Endothelial cell of hepatic sinusoid (primary cell): ENCODE results near the gene CCS.
"Not testable (repeated sequence)": the region's sequence is repeated elsewhere in the genome, so short reads cannot be mapped to it uniquely, and the experiment has no call there.

Experiments used
- in situ Hi-C: cut with HindIII; loops from 2 replicates; pipeline ENCODE4 v1.10.0; 2017; ENCODE audit warnings: low sequenced_read_pairs

The CCS gene

DNA sequence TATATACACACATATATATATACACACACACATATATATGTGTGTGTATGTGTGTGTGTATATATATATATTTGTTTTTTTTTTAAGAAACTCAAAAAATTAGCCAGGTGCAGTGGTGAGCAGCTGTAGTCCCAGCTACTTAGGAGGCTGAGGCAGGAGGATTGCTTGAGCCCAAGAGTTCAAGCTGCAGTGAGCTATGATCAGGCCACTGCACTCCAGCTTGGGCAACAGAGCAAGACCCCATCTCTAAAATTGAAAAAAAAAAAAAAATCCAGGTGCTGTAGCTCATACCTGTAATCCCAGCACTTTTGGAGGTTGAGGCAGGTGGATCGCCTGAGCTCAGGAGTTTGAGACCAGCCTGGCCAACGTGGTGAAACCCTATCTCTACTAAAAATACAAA lies 3.7 kb upstream of the CCS start:
- in situ Hi-C loops, result not testable (repeated sequence)

DNA sequence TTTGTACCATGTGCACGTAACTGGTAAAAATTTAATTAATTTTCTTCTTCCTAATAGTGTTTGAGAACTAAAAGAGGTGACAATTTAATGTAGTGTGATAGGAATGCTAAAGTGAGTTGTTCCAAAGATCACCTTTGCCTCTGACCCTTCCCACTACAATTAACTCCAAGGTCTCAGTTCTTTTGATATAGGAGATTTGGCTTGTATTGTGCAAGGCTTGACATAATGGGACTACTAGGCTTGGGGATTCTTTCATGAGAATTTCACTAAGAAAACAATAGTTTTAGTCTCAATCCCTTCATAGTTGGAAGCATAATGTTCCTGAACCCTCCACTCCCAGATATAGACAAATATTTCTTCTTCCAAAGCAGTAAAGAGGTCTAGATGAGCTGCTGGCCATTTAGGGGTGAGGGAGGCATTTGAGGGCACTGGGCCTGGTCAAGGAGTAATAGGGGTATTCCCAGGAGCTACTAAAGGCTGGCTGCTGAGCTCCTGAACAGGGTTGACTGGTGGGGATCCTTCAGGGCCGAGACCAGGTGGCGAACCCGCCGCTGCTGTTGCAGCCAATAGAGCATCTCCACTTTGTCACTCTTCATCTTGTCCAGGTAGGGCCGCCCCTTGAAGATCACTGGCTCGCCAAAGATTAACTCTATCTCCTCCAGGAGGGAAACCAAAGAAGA lies 2.8 kb upstream of the CCS start:
- in situ Hi-C loops, result no loop called here

DNA sequence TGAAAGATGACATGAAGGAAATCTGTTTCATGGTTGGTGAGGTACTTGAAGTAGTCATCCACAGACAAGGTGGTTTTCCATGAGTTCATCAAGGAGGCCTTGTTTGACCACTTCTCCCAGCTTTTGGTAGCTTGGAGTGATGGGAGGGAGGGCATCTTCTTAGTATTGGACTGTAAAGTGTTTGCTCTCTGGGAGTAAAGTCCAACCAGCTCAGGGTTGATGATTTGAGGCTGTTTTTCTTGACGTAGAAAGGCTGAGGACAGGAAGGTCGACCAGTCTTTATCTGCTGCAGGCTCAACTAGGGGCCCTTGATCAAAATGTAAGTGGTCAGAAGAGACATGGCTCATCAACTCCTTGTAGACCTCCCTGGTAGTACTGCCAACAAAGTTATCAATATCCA lies 1.8 kb upstream of the CCS start:
- in situ Hi-C loops, result no loop called here

DNA sequence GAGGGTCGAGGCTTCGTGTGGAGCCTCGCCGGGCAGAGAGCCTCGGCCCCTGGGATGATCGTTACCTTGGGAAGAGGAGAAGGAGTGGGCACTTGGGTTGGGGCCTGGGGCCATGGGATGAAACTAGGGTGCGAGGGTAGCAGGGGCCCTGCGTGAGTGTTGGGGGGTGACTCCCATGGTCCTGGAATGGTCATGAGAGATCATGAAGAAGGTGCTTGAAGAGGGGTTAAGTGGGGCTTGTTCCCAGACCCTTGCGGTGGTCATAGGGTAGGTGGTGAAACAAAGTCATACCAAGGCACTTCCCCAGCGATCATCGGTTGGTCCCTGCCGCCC lies 284 bp downstream of the CCS start:
- in situ Hi-C loops, result no loop called here

DNA sequence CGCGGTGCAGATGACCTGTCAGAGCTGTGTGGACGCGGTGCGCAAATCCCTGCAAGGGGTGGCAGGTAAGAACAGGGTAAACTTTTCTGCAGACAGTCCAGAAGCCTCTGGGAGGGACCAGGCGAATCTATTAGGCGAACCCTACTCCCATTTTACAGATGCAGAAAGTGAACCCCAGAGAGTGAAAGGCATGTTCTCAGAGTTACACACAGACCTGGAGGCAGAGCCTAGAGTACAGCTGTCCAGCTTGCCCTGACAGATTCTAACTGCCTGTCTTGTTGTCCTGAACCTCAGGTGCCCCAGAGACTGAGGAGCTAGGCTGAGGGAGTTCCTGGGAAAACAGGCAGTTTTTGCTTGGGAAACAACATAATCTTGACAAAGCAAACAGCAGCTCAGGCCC lies 665 bp downstream of the CCS start:
- in situ Hi-C loops, result no loop called here

DNA sequence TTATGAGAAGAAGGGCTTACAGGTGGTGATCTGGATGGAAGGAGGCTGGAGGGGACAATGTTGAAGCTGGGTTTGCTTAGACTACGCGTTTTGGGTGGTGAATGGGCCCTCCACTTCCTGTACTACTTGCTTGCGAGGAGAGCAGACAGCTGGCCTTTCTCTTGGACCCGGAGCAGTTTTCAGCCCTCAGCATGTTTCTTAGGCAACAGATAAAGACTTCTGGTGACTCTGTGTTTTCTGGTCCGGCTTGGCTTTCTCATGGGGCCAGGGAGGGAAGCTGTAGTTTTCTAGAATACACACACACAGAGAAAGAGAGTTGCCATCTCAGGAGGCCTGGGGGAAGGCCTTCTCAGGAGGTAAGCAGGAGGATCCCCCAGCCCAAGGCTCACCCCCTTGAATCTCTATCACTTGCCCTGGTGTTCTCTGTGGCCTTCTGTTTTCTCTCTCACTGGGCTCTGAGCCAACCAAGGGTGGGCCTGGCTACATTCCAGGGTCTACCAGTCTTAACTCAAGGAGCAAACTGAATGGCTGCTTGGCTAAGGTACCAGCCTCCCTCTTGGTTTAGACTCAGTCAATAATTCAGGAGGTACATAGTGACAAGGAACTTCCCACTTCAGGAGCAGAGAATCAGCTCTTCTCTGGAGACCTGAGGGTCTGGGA lies 2.4 kb downstream of the CCS start:
- in situ Hi-C loops, result no loop called here

DNA sequence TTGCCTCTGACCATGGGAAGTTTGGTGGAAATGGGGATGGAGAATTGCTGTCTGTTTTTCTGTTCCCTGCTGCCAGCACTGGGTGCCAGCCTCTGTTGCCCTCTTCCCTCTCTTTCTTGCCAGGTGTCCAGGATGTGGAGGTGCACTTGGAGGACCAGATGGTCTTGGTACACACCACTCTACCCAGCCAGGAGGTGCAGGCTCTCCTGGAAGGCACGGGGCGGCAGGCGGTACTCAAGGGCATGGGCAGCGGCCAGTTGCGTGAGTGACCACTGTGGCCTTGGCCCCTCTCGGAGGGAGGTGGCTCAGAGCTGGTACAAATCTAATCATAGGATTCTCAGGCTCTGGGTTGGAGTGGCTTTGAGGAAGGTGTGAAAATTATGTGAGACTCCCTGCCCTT lies 6.0 kb downstream of the CCS start:
- in situ Hi-C loops, result no loop called here

DNA sequence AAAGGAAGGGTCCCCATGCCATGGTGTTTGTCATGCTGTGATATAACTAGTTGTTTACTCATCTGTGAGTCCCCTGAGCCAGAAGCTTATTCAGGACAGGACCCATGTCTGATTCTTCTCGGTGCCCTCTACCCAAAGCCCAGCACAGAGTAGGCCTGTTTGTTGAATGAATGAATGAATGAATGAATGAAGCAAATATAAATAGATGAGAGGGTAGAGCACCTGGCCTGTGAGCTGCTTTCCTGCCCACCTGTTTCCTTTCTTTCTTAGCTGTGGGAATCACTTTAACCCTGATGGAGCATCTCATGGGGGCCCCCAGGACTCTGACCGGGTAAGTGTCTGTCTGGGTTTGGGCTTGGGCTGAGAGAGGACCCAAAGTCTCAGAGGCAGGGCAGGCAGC lies 7.2 kb downstream of the CCS start:
- in situ Hi-C loops, result loop anchor here (5.0 kb wide), 1 partner anchor 43 kb away; no protein-coding TSS in a partner anchor

DNA sequence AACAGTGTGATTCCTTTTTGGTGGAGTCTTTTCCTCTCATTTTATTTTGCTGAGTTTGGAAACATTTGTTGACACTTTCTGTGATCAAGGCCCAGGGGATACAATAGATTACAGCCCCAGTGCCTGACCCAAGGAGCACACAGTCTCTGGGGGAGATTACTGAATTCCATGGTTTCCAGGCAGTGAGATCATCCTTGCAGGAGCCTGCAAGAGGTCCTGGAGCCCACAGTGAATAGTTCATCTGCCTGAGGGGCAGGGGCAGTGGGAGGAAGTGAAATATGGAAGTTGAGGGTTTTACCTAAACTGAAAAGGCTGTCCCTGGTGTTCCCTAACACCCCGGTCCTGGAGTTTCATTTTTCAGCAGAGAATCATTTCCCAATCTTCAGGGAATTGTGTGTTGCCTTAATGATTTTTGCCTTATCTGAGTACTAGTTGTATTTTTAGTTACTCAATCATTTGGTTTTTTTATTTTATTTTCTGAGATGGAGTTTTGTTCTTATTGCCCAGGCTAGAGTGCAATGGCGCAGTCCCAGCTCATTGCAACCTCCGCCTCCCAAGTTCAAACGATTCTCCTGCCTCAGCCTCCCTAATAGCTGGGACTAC lies 7.7 kb downstream of the CCS start:
- in situ Hi-C loops, result loop anchor here (5.0 kb wide), 1 partner anchor 43 kb away; no protein-coding TSS in a partner anchor

DNA sequence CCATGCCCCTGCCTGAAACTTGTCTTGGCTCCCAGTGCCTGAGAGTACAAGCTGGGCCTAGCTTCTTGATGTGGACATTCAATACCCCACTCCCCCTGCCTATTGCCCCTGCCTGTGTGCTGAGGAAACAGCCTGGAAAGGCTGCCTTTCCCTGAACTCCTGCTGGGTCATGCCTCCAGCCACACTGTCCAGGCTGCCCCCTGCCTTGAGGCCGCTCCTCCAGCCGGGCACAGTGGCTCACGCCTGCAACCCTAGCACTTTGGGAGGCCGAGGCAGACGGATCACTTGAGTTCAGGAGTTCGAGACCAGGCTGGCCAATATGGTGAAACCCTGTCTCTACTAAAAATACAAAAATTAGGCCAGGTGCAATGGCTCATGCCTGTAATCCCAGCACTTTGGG lies 10.1 kb downstream of the CCS start:
- in situ Hi-C loops, result loop anchor here (5.0 kb wide), 1 partner anchor 46 kb away; no protein-coding TSS in a partner anchor

DNA sequence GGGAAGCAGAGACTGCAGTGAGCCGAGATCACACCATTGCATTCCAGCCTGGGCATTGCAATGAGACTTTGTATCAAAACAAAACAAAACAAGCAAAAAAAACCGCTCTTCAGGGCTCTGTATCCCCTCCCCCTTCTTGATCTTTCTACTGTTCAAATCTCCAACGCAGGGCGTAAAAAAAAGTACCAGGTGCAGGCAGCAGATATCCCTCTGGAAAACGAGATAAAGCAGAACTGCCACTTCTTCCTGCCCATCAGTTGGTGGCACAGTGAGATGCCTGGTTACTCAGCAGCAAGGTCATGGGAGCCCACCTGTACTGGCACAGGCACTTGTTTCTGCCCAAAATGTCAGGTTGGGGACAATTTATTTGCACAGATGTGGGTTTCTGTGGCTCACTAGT lies 11.2 kb downstream of the CCS start:
- in situ Hi-C loops, result loop anchor here (5.0 kb wide), 1 partner anchor 47 kb away; no protein-coding TSS in a partner anchor

DNA sequence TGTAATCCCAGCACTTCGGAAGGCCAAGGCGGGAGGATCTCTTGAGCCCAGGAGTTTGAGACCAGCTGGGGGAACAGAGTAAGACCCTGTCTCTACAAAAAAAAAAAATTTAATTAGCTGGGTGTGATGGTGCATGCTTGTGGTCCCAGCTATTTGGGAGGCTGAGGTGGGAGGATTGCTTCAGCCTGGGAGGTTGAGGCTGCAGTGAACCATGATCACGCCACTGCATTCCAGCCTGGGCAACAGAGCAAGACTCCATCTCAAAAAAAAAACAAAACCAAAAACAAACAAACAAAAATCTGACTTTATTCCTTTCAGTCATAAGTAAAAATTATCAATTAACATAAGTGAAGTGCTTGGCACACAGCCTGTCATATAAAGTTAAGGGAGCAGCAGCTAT lies 13.6 kb downstream of the CCS start:
- in situ Hi-C loops, result not testable (repeated sequence)

DNA sequence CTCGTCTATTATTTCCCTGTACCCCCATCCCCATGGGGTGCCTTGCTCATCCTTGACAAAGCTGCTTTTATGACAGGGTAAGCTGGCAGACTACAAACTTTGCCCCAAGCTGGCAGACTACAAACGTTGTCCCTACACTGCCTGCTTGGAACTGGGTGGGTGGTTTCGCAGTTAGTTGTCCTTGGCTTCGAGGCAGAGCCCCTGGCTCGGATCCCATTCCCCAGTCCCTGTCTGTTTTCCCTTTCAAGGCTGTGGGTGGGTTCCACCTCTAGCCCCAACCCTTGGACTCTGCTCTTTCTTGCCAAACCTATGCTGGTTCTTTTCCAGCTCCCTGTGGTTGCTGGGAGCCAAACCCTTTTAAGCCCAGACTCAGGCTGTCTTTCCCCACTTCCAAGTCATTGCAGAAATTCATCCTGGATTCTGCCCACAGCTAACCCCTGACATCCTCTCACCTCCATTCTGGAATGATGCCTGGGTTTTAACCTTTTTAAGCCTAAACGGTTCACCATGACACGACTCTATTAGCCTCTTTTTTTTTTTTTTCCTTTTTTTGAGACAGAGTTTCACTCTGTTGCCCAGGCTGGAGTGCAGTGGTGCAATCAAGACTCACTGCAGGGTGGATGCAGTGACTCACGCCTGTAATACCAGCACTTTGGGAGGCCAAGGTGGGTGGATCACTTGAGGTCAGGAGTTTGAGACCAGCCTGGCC lies 14.3 kb downstream of the CCS start:
- in situ Hi-C loops, result no loop called here

DNA sequence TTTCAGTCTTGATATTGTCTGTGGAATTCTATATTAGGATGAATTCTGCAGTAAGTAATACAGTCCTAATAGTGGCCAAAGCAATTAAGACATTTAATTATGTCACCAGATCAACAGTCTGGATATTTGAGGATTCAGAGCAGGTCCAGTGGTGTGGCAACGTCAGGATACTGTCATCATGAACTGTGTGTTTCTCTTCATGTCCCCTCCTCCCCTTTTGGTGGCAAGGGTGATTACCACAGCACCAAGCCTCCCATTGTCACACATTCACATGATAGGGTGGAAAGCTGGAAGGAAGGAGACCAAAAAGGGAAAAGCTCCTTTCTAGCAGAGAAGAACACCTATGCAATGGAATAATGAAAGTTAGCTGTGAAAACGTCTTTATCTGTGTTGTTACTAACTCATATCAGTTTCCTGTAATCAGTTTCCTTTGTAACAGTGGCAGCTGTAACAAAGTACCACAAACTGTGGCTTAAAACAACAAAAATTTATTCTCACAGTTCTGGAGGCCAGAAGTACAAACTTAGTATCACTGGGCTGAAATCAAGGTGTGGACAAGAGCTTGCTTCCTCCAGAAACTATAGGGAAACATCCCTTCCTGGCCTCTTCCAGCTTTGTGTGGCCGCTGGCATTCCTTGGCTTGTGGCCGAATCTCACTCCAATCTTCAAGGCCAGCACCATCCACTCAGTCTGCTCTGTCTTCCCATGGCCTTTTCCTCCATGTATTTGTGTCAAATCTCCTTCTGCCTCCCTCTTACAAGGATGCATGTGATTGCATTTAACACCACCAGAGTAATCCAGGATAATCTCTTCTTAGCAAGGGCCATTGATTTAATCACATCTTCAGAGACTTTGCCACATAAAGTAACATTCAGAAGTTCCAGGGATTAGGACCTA lies 17.0 kb downstream of the CCS start:
- in situ Hi-C loops, result no loop called here

DNA sequence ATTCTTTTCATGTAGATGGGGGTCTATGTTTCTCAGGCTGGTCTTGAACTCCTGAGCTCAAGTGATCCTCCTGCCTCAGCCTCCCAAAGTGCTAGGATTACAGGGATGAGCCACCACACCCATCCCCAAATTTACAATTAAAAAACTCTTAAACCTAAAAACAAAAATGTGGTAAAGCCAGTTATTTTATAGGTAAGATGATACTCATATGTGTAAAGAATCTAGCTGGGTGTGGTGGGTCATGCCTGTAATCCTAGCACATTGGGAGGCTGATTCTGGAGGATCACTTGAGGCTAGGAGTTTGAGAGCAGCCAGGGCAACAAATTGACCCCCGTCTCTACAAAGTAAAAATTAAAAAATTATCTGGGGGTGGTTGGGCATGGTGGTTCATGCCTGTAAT lies 19.5 kb downstream of the CCS start:
- in situ Hi-C loops, result no loop called here

DNA sequence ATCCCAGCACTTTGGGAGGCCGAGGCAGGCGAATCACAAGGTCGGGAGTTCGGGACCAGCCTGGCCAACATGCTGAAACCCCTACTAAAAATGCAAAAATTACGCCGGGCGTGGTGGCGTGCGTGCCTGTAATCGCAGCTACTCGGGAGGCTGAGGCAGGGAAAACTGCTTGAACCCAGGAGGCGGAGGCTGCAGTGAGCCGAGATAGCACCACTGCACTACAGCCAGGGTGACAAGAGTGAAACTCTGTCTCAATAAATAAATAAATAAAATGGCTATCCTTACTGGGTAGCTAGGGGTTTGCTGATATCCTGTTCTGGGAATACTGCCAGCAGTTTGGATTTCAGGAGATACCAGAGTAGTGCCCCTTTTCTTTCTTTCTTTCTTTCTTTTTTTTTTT lies 21.1 kb downstream of the CCS start:
- in situ Hi-C loops, result no loop called here

DNA sequence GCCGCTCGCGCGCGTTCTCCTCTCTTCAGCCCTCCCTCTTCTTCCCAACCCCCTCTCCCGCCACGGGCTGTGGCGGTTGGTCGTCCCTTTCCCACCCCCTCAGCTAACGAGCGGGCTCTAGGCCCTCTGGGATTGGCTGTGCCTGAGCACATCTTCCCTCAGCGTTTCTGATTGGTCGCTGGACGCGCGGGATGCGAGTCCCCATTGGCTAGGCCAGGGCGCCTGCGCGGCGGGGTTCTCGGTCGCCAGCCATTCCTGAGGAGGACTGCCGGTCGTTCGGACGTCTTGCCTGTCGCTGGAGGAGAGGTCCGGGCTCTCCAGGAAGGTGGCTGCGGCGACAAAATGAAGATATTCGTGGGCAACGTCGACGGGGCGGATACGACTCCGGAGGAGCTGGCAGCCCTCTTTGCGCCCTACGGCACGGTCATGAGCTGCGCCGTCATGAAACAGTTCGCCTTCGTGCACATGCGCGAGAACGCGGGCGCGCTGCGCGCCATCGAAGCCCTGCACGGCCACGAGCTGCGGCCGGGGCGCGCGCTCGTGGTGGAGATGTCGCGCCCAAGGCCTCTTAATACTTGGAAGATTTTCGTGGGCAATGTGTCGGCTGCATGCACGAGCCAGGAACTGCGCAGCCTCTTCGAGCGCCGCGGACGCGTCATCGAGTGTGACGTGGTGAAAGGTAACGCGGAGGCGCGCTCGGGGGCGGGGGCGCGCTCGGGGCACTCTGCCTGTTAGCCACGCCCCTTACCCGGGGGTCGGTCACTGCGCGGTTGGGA lies 23.6 kb downstream of the CCS start, which contains the start of gene RBM14:
Gene RBM14, plus strand, starts transcription at position 252 of the 776 bp plus-strand sequence. Its CDS starts 91 bp downstream, at position 343.
- in situ Hi-C loops, result no loop called here

DNA sequence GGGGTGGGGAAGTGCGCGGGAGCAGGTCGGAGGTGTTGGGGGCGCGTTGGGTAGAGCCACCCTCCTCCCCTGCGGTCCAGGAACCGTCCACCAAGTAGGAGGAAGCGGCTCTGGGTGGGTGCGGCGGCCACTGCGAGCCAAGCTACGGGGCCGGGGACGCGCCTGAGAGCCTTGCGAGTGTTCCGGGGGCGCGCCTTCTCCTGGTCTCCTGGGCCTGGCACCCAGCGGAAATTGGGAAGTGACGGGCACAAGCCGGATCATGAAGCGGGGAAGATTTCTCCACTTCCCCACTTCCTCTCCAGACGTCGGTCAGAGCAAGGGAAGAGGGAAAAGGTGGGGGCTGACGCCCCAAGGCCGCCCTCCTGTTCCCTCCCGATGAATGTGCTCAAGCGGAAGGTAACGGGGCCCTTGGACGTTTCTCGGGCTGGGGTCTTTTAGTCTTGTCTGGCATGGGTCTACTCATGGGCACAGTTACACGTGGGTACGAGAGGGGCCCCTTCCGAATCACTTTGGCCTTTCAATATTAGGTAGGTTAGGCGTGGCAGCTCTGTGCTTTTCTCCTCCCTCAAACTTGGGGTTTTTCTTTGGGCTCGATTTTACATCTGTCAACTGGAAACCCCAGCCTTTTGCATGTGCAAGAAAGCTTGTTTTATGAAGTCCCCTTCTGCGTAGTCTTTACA lies 24.3 kb downstream of the CCS start:
- in situ Hi-C loops, result no loop called here

DNA sequence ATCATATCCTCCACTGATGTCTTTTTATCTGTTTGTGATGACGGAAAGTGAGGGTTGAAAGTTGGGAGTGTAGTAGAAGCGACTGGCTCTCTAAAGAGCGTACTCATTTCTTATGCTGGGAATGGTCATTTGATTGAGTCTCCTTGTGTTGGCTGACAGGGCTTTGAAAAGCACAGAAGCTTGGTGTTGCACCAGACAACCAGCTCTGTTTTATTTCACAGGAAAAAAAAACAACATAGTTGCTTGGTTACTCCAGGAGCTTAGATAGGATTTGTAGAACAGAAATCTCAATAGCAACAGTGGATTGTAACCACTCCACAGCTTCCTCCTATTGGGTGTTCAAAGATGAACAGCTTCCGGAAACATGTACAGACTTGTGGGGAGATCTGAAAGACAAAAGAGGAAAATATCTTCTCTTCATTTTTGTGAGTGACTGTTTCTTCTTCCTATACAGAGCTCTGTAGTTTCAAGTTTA lies 26.1 kb downstream of the CCS start:
- in situ Hi-C loops, result no loop called here
